Left lung (tissue), 10 donors: ENCODE data around the gene TRUB2. TPM values are rescaled to one million over a fixed set of nuclear protein-coding genes. Genes with fewer than 3 reads are reported as not detected.

Source experiments
- ATAC-seq: fragments of 200-7000 bp; cut with Tn5 transposase; one replicate; pipeline ENCODE4 v1.9.1; 2020; ENCODE audit warnings: moderate library complexity
- DNase-seq, 4 donors: peaks; one replicate each; pipeline ENCODE4 v3.0.0-alpha.2; 2013 to 2020
- H3K27ac ChIP-seq, 2 donors: fragments of 200-600 bp; sonication (generic) in 1 of 2; one replicate each; pipeline versions ENCODE4 v1.5.0 to v1.8.0; 2020 to 2021
- H3K27me3 ChIP-seq, 2 donors: fragments of 200-600 bp; sonication (generic) in 1 of 2; one replicate each; pipeline versions ENCODE4 v1.5.0 to v1.8.0; 2020 to 2021
- H3K36me3 ChIP-seq, 2 donors: fragments of 200-600 bp; sonication (generic) in 1 of 2; one replicate each; pipeline versions ENCODE4 v1.5.0 to v1.8.0; 2020 to 2021
- H3K4me1 ChIP-seq, 2 donors: fragments of 200-600 bp; one replicate each; pipeline ENCODE4 v1.8.0; 2021
- H3K4me3 ChIP-seq, 2 donors: fragments of 200-600 bp; sonication (generic) in 1 of 2; one replicate each; pipeline versions ENCODE4 v1.5.0 to v1.8.0; 2020 to 2021; ENCODE audit warnings: mild to moderate bottlenecking in 1 of 2
- H3K9me3 ChIP-seq, 2 donors: fragments of 200-600 bp; sonication (generic) in 1 of 2; one replicate each; pipeline versions ENCODE4 v1.5.0 to v1.8.0; 2020 to 2021
- intact Hi-C, 2 donors: fragments of 100-400 bp; cut with DNase I; formaldehyde crosslinking; loops; one replicate each; pipeline versions ENCODE4 v1.11.2 to v1.14.2; 2022
- polyA plus RNA-seq, 6 donors: library from polyadenylated mRNA; unstranded; fragments of 120-200 nt; gene quantifications; one replicate each; pipeline ENCODE4 v1.2.1, GENCODE V29; 2013; ENCODE audit not compliant: insufficient read length in 6 of 6
- total RNA-seq, 2 donors: library from RNA; stranded (reverse); fragmentation: NEBNext Ultra II Directional; extraction: Animal tissue kit (Norgen Biotek cat#: 25700); gene quantifications; one replicate each; pipeline ENCODE4 v1.2.1, GENCODE V29; 2021
- TF ChIP-seq, protein P1 (sequence below), 2 donors: fragments of 200-600 bp; sonication (generic) in 1 of 2; IDR thresholded peaks; one replicate each; pipeline versions ENCODE4 v1.5.0 to v1.8.0; 2021; ENCODE audit warnings: antibody characterized with exemption in 2 of 2
- donor health status: DM: no; HTN: yes; CAD: no.
- donor health status: DM: no; HTN: no; CAD: no.

The TRUB2 gene
- total and polyA plus RNA-seq, 8 donors, result 23.0 to 34.6 (median 32.6) TPM

DNA sequence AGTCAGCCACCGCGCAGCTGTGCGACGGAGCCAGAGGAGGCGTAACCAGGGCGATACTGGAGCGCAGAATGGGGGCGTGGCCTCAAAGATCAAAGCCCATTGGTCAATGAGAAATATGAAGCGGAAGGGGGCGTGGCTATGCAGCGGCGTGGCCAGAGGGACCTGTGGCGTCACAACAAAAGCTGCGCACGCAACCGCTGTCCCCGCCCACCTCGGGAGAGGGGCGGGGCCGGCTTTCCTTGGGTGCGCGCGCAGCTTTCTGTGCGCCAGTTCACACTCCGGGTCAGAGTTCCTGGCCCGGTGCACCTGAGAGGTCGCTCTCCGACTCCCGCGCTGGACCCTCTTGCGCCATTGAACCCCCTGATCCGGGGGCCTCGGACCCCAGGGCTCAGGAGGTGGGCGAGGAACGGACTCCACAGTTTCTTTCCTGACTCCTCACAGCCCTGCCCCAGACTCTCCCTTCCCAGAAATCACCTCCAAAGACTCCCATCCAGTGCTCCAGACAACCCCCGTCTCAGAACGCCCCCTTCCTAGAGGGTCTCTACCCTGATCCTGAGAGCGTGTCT is 46.2 kb downstream of the TRUB2 start, which contains the start of gene SWI5:
Gene SWI5 (plus strand): TSS at position 269 of the 566 bp plus-strand sequence.
- intact Hi-C loops, result no loop called here
- ATAC-seq (peak; percentile 96), DNase-seq (peak; percentile 98 to 100 (median 100))
- TF ChIP-seq, protein P1, sequence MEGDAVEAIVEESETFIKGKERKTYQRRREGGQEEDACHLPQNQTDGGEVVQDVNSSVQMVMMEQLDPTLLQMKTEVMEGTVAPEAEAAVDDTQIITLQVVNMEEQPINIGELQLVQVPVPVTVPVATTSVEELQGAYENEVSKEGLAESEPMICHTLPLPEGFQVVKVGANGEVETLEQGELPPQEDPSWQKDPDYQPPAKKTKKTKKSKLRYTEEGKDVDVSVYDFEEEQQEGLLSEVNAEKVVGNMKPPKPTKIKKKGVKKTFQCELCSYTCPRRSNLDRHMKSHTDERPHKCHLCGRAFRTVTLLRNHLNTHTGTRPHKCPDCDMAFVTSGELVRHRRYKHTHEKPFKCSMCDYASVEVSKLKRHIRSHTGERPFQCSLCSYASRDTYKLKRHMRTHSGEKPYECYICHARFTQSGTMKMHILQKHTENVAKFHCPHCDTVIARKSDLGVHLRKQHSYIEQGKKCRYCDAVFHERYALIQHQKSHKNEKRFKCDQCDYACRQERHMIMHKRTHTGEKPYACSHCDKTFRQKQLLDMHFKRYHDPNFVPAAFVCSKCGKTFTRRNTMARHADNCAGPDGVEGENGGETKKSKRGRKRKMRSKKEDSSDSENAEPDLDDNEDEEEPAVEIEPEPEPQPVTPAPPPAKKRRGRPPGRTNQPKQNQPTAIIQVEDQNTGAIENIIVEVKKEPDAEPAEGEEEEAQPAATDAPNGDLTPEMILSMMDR (IDR thresholded peaks at IDR 0.05), result no peak
- Histone ChIP-seq H3K27ac (peak within 1 kb of the TSS; percentile 81 to 86), H3K4me1 (peaks cover 12 to 41% of the 10 kb centered on the region in 2 donors), H3K36me3 (peaks cover 0 to 27% of the 10 kb centered on the region in 2 donors), H3K9me3 (no peaks in the 10 kb centered on the region), H3K4me3 (peak within 1 kb of the TSS; percentile 96 to 97), H3K27me3 (no peaks in the 10 kb centered on the region)

DNA sequence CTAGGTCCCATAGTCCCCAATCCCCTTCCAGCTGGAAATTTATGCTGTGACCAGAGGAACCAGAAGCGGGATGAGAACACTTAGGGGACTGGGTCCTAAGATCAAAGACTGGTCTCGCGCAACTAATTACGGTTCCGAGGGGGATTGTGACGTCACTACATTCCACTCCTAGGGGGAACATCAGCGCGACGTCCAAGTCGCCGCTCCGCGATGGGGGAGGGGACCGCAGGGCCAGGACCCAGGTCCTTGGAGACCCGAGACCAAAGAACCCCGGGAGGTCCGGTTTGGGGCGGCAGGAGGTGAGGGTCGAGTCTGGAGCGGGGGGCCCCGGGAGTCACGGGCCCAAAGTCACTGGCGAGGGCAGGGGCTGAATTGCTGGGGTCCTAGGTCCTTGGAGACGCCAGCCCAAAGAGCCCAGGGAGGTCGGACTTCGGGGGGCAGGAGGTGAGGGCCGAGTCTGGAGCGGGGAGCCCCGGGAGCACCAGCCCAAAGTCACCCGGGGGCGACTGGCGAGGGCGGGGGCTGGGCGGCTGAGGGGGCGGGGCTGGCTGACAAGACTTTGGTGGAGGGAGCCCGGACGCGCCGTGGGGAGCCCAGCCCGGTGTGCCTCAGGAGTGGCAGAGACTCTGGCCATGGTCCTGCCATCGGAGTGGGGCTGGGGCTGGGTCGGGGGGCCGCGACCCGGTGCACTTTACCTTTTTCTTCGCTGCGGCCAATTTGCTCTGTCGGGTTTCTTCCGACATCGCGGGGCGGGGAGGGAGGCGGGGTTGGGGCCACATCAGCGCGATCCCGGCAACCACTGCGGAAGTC is 46.8 kb downstream of the TRUB2 start, which contains the start of gene GOLGA2:
Gene GOLGA2 (minus strand): TSS at position 810 of the 810 bp plus-strand sequence. CDS start 31 bp downstream, at position 779.
- TF ChIP-seq, protein P1 (IDR thresholded peaks at IDR 0.05), result no peak
- Histone ChIP-seq H3K4me1 (peaks cover 12 to 40% of the 10 kb centered on the region in 2 donors), H3K27me3 (no peaks in the 10 kb centered on the region), H3K4me3 (peak within 1 kb of the TSS; percentile 96 to 97), H3K9me3 (no peaks in the 10 kb centered on the region), H3K27ac (peak within 1 kb of the TSS; percentile 81 to 86), H3K36me3 (peaks cover 0 to 31% of the 10 kb centered on the region in 2 donors)
- ATAC-seq, result peak; percentile 69
- intact Hi-C loops, result no loop called here
- DNase-seq, result peak in 2 of 4 donors; percentile 44 to 74

DNA sequence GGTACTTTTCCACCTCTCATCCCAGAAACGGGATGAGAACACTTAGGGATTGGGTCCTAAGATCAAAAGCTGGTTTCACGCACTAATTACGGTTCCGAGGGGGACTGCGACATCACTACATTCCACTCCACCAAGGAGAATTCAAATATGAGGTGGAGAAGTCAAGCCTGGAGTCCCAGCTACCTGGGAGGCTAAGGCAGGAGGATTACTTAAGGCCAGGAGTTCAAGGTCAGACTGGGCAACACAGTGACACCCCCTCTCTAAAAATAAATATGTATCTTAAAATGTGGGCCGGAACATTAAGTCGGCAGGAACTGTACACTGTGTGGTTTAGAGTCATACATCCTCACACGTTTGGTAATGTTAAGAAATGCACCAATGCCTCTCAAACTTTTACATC is 48.0 kb downstream of the TRUB2 start:
- ATAC-seq, result no peak
- intact Hi-C loops, result no loop called here
- Histone ChIP-seq H3K27ac (no peak overlapping the region), H3K27me3 (no peaks in the 10 kb centered on the region), H3K4me1 (peaks cover 12 to 30% of the 10 kb centered on the region in 2 donors), H3K36me3 (peaks cover 0 to 37% of the 10 kb centered on the region in 2 donors), H3K9me3 (no peaks in the 10 kb centered on the region), H3K4me3 (peak overlapping the region; percentile 96 to 97)
- TF ChIP-seq, protein P1 (IDR thresholded peaks at IDR 0.05), result no peak
- DNase-seq, result no peak

DNA sequence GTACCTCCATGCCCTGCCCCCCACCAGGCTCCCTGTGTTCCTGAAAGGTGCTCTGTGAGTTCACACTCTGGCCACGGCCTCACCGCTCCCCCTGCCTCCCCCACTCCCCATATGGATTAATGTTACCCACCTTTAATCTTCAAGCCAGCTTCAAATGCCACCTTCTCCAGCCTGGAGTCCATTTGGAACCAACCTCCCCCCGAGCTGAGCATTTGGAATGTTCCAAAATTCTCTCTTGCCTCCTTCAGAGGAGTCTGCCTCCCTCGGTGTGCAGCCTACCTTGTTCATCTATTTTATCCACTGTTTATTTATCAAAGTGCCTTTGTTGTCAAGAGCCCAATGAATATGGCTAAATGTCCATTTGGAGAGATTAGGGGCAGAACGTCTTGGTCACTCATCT is 50.7 kb downstream of the TRUB2 start:
- Histone ChIP-seq H3K27ac (no peak overlapping the region), H3K4me3 (no peak overlapping the region), H3K4me1 (peaks cover 6 to 19% of the 10 kb centered on the region in 2 donors), H3K9me3 (no peaks in the 10 kb centered on the region), H3K27me3 (no peaks in the 10 kb centered on the region), H3K36me3 (peaks cover 0 to 62% of the 10 kb centered on the region in 2 donors)
- ATAC-seq (no peak), DNase-seq (no peak)
- TF ChIP-seq, protein P1 (IDR thresholded peaks at IDR 0.05), result no peak
- intact Hi-C loops, result no loop called here

DNA sequence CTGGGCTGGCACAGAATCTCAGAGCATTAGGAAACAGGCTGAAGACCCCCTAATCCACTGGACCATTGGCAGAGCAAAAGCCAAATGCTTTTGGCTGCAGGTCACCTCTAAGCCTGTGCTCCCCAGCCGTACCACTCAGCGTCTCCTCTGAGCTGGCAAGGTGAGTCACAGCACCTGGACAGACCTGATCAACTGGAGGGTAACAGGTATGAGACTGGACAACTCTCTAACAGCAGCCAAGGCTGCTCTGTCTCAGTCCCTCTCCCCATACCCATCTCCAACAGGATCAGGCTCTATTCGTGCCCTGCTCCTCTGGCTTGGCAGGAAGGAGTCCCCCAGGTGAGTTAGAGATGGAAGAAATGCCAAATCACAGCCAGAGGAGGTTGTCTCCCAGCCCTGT is 51.1 kb downstream of the TRUB2 start:
- TF ChIP-seq, protein P1 (IDR thresholded peaks at IDR 0.05), result no peak
- no peak for ATAC-seq
- Histone ChIP-seq H3K9me3 (no peaks in the 10 kb centered on the region), H3K4me1 (peaks cover 6 to 17% of the 10 kb centered on the region in 2 donors), H3K4me3 (no peak overlapping the region), H3K27ac (no peak overlapping the region), H3K36me3 (peaks cover 0 to 66% of the 10 kb centered on the region in 2 donors), H3K27me3 (no peaks in the 10 kb centered on the region)
- no peak for DNase-seq
- intact Hi-C loops, result no loop called here
